ENCODE results near the gene VAV2.

The VAV2 gene

GRCh38 chr9:133780404-133780945 is 211.6 kb downstream of the VAV2 start:
- DNase-seq (ENCODE audit: low read depth) = no peak

GRCh38 chr9:133779516-133780403 is 212.4 kb downstream of the VAV2 start:
- DNase-seq (ENCODE audit: low read depth) = no peak

DNA sequence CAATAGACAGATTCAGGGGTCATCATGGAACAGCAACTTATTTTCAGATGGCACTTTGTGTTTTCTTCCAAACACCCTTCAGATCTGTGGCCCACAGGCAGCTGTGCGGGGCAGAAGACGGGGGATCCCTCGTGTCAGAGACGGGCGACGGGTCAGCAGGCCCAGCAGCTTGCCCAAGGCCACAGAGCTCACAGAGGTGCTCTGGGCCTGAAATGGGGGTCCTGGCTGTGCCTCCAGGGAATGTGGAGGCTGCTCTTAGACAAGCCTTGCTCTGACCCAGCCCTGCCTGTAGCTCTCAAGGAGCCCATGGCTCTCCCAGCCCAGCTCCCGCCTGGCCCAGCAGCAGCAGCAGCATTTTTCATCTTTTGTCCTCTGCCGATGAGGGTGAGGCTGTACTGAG is 213.0 kb downstream of the VAV2 start:
- no peak for DNase-seq (ENCODE audit: low read depth)

GRCh38 chr9:133778336-133779013 is 213.6 kb downstream of the VAV2 start:
- DNase-seq (ENCODE audit: low read depth) = no peak

DNA sequence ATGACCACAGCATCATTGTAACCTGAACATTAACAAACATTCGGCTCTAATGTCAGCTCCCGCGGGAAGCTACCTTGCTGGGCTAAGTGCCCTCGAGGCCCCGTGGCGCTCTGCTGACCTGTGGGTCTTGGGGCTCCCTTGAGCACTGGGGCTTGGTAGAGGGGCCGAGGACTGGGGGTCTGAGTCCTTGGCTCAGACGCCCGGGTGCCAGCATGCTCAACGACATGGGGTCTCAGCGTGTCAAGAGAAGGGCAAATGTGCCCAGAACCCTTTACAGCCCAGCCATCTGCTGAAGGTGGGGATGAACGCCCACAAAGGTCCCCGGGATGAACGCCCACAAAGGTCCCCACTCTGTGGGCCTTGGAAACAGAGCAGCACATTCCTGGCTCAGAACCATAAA is 214.3 kb downstream of the VAV2 start:
- no peak for DNase-seq (ENCODE audit: low read depth)

DNA sequence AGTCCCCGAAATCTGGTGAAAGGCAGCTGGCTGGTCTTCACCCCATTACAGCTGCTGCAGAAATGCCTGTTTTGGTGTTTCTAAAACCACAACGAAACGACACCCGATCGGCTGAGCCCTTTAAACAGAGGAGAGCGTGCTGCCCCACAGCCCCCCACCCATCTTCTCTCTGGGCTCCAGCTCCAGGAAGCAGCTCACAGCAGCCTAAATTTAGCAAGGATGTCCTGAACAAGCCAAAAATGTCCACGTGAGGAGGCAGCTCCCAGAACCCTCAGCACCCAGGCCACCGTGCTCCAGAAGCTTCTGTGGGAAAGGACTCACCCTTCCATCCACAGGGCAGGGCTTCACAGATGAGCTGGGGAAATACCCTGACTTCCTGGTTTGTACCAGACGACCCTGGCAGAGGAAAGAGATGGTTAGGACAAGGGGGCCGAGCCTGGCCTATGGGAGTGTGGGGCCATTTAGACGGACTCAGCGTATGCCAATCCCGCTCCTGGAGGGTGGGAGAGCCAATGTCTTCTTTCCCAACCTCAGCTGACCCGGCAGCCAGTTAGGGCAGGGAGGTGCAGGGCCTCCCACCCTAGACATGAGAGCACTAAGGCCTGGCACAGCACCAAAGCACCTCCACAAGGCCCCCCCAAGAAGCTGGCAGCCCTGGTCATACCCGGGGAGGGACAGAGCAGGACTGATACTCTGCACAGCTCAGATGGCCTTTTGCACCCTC is 214.9 kb downstream of the VAV2 start:
- DNase-seq (ENCODE audit: low read depth) = no peak

- DNase-seq (ENCODE audit: low read depth) = no peak
Observed at GRCh38 chr9:133775951-133776905, 215.9 kb downstream of the VAV2 start.

DNA sequence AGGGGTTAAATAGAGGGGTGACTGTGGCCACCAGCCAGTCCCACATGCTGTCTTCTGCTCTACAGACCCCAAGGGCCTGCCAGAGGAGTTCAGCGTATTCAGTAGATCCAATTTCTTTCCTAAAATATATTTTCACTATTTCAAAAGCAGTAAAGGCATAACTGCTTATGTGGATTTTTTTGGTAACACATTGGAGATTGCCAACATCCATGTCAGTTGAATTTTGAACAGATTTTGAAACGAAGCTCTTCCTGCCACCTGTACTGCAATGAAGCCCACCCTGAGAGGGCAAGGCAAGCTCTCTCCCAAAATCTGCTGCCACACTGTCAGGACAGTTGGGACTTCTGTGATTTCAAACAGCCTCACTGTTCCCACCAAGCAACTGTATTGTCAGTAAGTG is 216.8 kb downstream of the VAV2 start:
- DNase-seq (ENCODE audit: low read depth) = no peak

DNA sequence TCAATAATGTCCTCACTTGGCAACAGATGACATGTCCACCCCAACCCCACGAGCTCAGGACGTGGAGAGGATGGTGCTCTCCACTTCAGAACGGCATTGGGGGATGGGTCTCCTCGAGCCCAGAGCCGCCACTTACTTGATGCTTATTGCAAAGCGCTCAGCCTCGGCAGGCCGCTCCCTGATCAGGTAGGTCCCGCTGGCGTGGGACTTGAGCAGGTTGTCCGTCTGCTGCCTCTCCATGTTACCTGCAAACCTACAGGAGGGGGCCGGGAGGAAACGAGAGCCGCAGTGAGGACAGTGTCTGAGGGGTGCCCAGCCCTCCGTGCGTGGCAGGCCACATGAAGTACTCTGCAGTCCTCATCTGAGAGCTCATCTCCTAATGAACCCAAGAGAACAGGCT is 217.3 kb downstream of the VAV2 start:
- DNase-seq (ENCODE audit: low read depth) = no peak

DNA sequence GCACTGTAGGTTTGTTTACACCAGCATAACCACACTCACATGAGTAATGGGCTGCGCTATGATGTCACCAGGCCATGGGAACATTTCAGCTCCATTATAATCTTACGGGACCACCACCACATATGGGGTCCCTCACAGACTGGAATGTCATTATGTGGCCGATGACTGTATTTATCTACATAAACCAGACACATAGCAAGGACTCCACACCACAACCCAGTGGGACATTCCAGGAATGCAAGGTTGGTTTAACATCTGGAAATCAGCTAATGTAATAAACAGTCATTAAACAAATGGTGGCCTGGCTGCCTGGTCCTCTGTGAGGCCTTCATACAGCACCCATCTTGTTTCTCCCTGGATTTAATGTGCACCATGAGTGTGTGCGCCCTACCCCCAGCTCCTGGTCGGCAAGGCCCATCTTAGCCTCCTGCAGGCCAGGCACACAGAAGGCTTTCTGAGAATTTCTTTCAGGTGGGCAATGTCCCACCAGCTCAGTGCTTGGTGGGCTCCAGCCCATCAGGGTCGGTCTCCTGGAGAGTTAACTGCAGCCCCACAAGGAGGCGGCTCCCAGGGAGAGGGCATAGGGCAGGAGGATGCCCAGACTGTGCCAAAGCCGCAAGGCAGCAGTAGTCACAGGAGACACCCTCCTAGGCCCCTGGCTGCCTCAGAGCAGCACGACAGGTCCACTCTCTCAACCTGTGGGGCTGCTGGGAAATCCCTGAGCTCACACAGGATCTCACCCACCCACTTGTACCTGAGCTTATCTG is 218.1 kb downstream of the VAV2 start:
- no peak for DNase-seq (ENCODE audit: low read depth)

DNA sequence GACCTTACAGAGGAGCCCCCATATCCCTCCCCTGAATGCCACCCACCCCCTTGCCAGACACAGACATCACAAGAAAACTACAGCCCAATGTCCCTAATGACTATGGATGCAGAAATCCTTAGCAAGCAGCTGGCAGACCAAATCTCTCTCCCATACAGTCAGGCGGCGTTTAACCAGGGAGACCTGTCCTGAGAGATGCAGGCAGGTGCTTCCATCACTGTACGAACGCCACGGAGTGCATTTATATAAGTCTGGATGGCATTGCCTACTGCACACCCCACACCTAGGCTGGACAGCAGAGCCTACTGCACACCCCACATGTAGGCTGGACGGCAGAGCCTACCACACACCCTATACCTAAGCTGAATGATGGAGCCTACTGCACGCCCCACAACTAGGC is 219.5 kb downstream of the VAV2 start:
- no peak for DNase-seq (ENCODE audit: low read depth)

DNA sequence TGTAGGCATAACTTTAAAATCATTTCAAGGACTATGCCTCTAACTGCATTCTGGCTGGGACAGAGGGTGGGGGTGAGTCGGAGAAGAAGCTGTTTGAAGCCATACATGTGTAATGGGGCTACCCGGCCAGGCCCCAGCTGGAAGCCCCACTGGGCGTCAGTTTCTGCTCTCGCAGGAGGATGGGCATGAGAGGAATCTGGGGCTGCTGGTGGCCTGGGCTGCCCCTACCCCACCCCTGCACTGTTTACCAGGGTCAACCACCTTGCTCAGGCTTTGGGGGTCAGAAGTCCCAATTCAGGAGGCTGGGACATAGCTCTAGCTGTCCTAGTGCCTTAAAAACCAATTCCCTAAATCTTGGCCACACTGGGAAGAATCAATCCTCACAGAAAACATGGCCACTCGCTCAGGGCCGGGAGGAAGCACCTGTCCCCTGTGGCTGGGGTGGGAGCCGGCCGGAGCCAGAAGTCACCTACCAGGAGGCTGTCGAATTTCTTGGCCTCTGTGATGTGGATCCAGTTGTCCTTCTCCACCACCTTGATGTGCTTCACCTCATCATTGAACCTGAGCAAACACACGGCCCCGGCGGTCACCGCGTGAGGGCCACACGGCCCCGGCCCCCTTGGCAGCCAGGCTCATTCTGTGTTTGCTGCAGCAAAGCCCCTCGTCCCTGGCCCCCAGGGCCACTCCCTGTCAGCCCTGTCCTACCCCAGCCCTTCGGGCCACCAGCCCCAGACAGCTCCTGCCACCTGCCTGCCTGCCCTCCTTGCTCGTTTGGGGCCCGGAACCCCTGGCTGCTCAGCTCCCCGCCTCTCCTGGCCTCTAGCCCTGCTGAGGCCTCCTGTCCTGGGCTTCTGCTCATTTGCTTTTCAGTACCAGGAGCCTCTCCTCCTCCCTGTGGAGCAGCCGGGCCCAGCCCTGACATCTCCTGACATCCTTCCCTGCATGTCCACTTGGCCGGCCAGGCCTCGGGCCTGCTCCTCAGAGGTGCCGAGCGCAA is 220.3 kb downstream of the VAV2 start:
- DNase-seq (ENCODE audit: low read depth) = no peak

DNA sequence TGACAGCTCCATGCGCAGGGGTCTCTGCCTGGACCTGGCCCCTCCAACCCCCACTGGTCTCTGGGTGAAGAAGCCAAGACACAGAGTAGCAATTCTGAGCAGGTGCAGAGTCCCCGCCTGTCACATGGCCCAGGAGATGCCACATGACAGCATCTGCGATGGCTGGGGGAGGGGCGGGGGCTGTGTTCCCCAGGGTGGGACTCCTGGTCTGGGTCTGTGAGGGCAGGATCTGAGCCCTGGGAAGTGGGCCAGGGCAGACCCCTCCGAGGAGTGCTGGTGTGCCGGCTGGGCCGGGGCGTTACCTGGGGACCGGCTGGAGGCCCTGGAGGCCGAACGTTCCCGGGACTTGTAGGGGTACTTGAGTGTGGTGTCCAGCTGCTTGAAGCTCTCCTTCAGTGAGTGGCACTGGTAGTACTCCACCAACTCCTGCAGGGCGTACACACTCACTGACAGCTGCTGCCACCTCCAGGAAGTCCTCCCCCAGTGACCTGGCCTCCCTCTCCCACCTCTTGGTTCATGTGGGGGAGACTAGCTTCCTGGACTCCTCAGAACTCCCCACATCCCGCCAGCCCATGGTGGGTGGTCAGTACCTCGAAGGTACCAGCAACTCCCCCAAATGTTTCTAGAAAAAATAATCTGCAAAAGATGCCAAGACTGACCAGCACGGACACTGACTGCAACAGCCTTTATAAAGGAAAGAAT is 221.9 kb downstream of the VAV2 start:
- DNase-seq (ENCODE audit: low read depth) = no peak

DNA sequence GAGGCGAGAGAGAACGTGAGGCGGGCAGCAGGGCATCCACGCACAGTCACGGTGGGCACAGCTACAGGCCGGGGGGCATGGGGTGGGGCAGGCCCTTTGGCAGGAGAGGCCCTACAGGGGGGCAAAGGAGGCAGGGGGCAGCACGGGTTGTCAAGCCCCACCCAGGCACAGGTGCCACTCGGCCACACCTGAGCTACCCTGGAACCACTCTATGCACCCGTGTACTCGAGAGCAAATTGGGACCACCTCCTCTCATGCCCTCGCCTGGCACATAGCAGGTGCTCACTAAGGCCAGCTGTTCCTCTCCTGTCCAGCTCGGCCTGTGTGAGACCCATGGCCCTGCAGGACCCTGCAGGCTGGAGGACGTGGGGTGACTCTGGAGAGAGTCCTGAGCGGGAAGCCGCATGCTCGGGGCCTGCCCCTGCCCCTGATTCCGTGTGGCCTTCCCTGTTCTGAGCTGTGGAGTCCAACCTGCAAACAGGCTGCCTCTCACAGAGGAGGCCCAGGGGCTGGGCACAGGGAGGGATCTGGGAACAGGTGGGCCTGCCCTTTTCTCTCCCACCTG is 222.5 kb downstream of the VAV2 start:
- no peak for DNase-seq (ENCODE audit: low read depth)

DNA sequence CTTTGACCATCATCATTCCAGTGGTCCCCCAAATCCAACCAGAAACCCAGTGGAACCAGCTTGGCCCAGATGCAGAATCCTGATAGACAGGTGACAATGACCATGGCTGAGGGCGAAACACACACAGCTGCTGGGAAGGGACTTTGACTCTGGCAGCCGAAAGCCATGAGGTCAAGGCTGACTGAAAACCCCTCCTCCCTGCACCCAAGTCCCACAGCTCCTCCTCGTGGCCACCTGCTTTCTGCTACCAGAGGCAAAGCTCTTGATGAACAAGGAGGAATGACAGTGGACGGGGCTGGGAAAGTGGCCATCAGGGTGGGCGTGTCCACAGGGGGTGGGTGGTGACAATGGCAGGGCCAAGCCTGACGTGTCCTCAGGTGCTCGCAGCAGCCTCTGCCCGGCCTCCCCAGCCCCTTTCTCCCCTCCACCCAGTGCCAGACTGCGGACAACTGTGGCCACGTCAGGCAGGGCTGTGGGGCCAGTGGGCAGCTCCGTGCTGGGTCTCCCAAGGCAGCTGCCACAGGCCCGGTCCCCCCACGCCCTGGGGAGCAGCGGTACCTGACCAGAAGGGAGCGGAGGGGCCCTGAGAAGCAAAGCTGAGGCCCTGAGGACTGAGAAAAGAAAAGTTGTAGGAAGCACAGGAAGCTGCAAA is 223.1 kb downstream of the VAV2 start:
- DNase-seq (ENCODE audit: low read depth) = no peak

- DNase-seq (ENCODE audit: low read depth) = no peak
Observed at GRCh38 chr9:133768371-133768858, 223.7 kb downstream of the VAV2 start.

DNA sequence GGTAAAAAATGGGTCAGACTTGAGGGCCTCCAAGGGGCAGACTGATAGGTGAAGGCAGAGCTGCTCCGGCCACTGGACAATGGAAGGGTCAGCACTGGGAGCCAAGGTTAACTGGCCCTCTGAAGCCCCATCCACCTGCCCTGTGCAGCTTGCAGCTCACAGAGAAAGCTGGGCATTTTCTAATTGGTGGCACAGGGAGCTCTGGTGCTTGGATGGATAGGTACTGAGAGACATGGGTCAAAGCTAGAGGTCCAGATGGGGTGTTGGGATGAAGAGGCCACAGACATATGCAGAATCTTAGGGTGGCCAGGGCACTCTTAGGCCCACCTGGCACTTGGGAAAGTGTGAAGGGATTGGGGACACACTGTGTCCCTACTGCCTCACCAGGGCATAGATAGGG is 224.5 kb downstream of the VAV2 start:
- no peak for DNase-seq (ENCODE audit: low read depth)

DNA sequence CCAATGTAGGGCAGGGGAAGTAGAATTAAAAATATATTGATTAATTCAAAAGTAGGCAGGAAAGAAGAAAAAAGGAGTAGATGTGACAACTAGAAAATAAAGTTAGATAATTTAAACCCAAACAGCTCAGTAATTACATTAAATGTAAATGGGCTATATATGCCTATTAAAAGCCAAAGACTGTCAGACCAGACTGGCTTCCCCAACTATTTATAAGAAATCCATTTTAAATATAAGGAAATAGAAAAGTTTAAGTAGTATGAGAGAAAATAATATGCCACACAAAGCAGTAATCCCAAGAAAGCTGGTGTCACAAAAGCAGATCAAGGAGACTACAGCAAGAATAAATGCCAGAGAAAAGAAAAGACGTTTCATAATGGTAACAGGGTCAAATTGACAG is 225.1 kb downstream of the VAV2 start:
- DNase-seq (ENCODE audit: low read depth) = no peak

Measured in activated T-helper 1 cell treated with Interleukin-2 at 50 U/mL for 16 hours (primary cell).